DOHH2 (cell line): Measurements from ENCODE around the gene CHST5.

Source experiments
- H3F3A ChIP-seq: fragments of 200-600 bp; sonication (generic), shearing (Covaris generic); 2 replicates; pipeline ENCODE4 v1.6.0; 2016; ENCODE audit warnings: antibody characterized with exemption, mild to moderate bottlenecking; ENCODE audit not compliant: control insufficient read depth, insufficient read depth
- H3K27ac ChIP-seq: fragments of 200-600 bp; sonication (generic); 2 replicates; pipeline ENCODE4 v1.5.1; 2014; ENCODE audit warnings: low read depth, mild to moderate bottlenecking, low read length, moderate library complexity
- H3K27me3 ChIP-seq: fragments of 200-600 bp; sonication (generic); 2 replicates; pipeline ENCODE4 v1.6.1; 2014; ENCODE audit warnings: mild to moderate bottlenecking, low read length, mixed read lengths; ENCODE audit not compliant: control insufficient read depth
- H3K36me3 ChIP-seq: fragments of 200-600 bp; sonication (generic); 2 replicates; pipeline ENCODE4 v1.6.1; 2014; ENCODE audit warnings: mild to moderate bottlenecking, low read length, moderate library complexity, mixed read lengths; ENCODE audit not compliant: control insufficient read depth
- H3K4me1 ChIP-seq: fragments of 200-600 bp; sonication (generic); 2 replicates; pipeline ENCODE4 v1.6.1; 2014; ENCODE audit warnings: mild to moderate bottlenecking, low read length, mixed read lengths; ENCODE audit not compliant: control insufficient read depth
- H3K4me2 ChIP-seq: fragments of 200-600 bp; sonication (generic); 2 replicates; pipeline ENCODE4 v1.6.0; 2014; ENCODE audit warnings: mild to moderate bottlenecking, low read length, moderate library complexity
- H3K4me3 ChIP-seq: fragments of 200-600 bp; sonication (generic); 2 replicates; pipeline ENCODE4 v1.5.1; 2014; ENCODE audit warnings: mild to moderate bottlenecking, low read length, mixed read lengths
- H3K79me2 ChIP-seq: fragments of 200-600 bp; sonication (generic); 2 replicates; pipeline ENCODE4 v1.6.1; 2014; ENCODE audit warnings: mild to moderate bottlenecking, low read length, mixed read lengths; ENCODE audit not compliant: control insufficient read depth
- H3K9me2 ChIP-seq: fragments of 200-600 bp; sonication (generic); replicated peaks from 2 replicates; pipeline ENCODE4 v1.6.1; 2014; ENCODE audit warnings: mild to moderate bottlenecking, low read length, mixed read lengths; ENCODE audit not compliant: control insufficient read depth
- H3K9me3 ChIP-seq: fragments of 200-600 bp; sonication (generic); 2 replicates; pipeline ENCODE4 v1.6.1; 2014; ENCODE audit warnings: antibody characterized with exemption, low read length, mixed read lengths; ENCODE audit not compliant: control insufficient read depth, insufficient read depth
- H4K20me1 ChIP-seq: fragments of 200-600 bp; sonication (generic); 2 replicates; pipeline ENCODE4 v1.6.0; 2014; ENCODE audit warnings: low read depth, mild to moderate bottlenecking, antibody characterized with exemption, low read length, moderate library complexity; ENCODE audit not compliant: control insufficient read depth, insufficient read depth
- EZH2phosphoT487 ChIP-seq: fragments of 200-600 bp; sonication (generic); IDR thresholded peaks from 2 replicates; pipeline ENCODE4 v1.6.1; 2017; ENCODE audit warnings: borderline replicate concordance, mild to moderate bottlenecking, antibody characterized with exemption, low read length, moderate library complexity, mixed read lengths
- TF ChIP-seq, protein P1 (sequence below): fragments of 200-600 bp; sonication (generic); IDR thresholded peaks from one replicate; pipeline ENCODE4 v1.5.1; 2014; ENCODE audit warnings: antibody characterized with exemption, mild to moderate bottlenecking, low read depth, low read length; ENCODE audit not compliant: poor library complexity, severe bottlenecking

CHST5 gene

DNA sequence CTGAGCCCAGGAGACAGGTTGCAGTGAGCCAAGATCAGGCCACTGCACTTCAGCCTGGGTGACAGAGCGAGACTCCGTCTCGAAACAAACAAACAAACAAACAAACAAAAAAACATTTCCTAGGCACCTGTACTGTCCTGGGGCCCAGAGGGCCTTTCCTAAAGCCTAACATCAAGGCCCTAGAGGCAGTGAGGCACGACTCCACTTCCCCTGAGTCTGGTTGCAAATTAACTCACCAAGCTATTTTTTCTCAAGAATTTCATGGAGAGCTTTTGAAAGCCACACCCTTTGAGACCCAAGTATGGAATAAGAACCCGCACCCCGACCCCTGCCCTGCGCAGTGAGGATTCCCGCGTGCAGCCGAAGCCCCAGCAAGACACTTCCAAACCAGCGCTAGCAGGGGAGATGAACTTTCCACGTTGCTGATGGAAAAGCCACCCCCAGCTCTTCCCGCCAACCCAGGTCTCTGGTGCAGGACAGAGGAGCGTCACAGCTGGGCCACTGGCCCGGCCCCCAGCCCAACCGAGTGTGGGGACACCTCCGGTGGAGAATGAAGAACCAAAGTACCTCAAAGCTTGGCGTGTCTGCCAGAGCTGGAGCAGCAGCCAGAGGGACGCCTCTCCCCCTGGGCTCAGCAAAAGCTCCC lies 1.2 kb downstream of the CHST5 start:
- Histone ChIP-seq H3K27ac (no peak overlapping the region), H3K79me2 (no peaks in the 10 kb centered on the region), H4K20me1 (no peaks in the 10 kb centered on the region), H3K36me3 (no peaks in the 10 kb centered on the region), H3K4me3 (no peak overlapping the region), H3K4me2 (no peak overlapping the region), H3F3A (no peaks in the 10 kb centered on the region), H3K27me3 (no peaks in the 10 kb centered on the region), H3K9me3 (no peaks in the 10 kb centered on the region), H3K9me2 (no peaks in the 10 kb centered on the region), H3K4me1 (no peaks in the 10 kb centered on the region)
- TF ChIP-seq, protein P1, sequence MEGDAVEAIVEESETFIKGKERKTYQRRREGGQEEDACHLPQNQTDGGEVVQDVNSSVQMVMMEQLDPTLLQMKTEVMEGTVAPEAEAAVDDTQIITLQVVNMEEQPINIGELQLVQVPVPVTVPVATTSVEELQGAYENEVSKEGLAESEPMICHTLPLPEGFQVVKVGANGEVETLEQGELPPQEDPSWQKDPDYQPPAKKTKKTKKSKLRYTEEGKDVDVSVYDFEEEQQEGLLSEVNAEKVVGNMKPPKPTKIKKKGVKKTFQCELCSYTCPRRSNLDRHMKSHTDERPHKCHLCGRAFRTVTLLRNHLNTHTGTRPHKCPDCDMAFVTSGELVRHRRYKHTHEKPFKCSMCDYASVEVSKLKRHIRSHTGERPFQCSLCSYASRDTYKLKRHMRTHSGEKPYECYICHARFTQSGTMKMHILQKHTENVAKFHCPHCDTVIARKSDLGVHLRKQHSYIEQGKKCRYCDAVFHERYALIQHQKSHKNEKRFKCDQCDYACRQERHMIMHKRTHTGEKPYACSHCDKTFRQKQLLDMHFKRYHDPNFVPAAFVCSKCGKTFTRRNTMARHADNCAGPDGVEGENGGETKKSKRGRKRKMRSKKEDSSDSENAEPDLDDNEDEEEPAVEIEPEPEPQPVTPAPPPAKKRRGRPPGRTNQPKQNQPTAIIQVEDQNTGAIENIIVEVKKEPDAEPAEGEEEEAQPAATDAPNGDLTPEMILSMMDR = no peak
- no peak for TF ChIP-seq EZH2phosphoT487

- Histone ChIP-seq H3F3A (no peaks in the 10 kb centered on the region), H3K9me2 (no peaks in the 10 kb centered on the region), H4K20me1 (no peaks in the 10 kb centered on the region), H3K79me2 (no peaks in the 10 kb centered on the region), H3K4me2 (no peak overlapping the region), H3K4me3 (no peak overlapping the region), H3K4me1 (no peaks in the 10 kb centered on the region), H3K36me3 (no peaks in the 10 kb centered on the region), H3K9me3 (no peaks in the 10 kb centered on the region), H3K27ac (no peak overlapping the region), H3K27me3 (no peaks in the 10 kb centered on the region)
- TF ChIP-seq, protein P1 = no peak
- no peak for TF ChIP-seq EZH2phosphoT487
These were observed 3.1 kb downstream of the CHST5 start for GRCh38 chr16:75532791-75533190.

GRCh38 chr16:75532142-75532765 lies 3.7 kb downstream of the CHST5 start:
- H3K4me3 ChIP-seq = no peak overlapping the region
- H3K27ac ChIP-seq = no peak overlapping the region
- no peaks in the 10 kb centered on the region for H3K9me2 ChIP-seq
- no peaks in the 10 kb centered on the region for H3K36me3 ChIP-seq
- no peaks in the 10 kb centered on the region for H3K9me3 ChIP-seq
- no peaks in the 10 kb centered on the region for H4K20me1 ChIP-seq
- TF ChIP-seq, protein P1 = no peak
- TF ChIP-seq EZH2phosphoT487 = no peak
- H3F3A ChIP-seq = no peaks in the 10 kb centered on the region
- H3K4me2 ChIP-seq = no peak overlapping the region
- H3K4me1 ChIP-seq = no peaks in the 10 kb centered on the region
- H3K27me3 ChIP-seq = no peaks in the 10 kb centered on the region
- no peaks in the 10 kb centered on the region for H3K79me2 ChIP-seq
